T-cell (primary cell): ENCODE results near the gene OR2A1. TPM values are rescaled to one million over a fixed set of nuclear protein-coding genes. Genes with fewer than 3 reads are reported as not detected.
"Not testable (repeated sequence)": the region's sequence is repeated elsewhere in the genome, so short reads cannot be mapped to it uniquely, and the experiment has no call there.

ENCODE experiments used
- ATAC-seq, 4 experiments: fragments of 200-7000 bp in 3 of 4; fragments of 150-1000 bp in 1 of 4; cut with Tn5 transposase; replicated peaks in 1 of 4; 1 replicate in 3 of 4; 2 replicates in 1 of 4; pipeline ENCODE4 v1.10.0; 2021; ENCODE audit warnings: moderate library complexity in 3 of 4, mild to moderate bottlenecking in 2 of 4, moderate number of reproducible peaks in 1 of 4
- CTCF ChIA-PET, 2 donors: fragments of 300-600 bp; sonication (Branson Sonifier 250); formaldehyde crosslinking; loops; one replicate each; lab custom pipeline; 2022; ENCODE audit warnings: antibody characterized with exemption in 2 of 2; lab: Charles Lee
- POLR2A ChIA-PET, 2 donors: fragments of 300-600 bp; sonication (Branson Sonifier 250); formaldehyde crosslinking; loops; one replicate each; lab custom pipeline; 2022; ENCODE audit warnings: antibody characterized with exemption in 2 of 2; lab: Charles Lee
- DNase-seq, 35 experiments: peaks; one replicate each; pipeline versions ENCODE4 v3.0.0 to v3.0.0-alpha.2; 2013 to 2023
- H3K27ac ChIP-seq: one replicate; pipeline ENCODE4 v1.5.1; 2013; ENCODE audit warnings: low read length
- H3K27me3 ChIP-seq, 2 experiments: replicated peaks in 1 of 2; 1 replicate in 1 of 2; 2 replicates in 1 of 2; pipeline versions ENCODE4 v1.6.1 to v1.7.0; 2013; ENCODE audit warnings: low read length in 1 of 2, mixed read lengths in 1 of 2; ENCODE audit not compliant: control insufficient read depth in 2 of 2, insufficient read depth in 2 of 2; ENCODE audit errors: extremely low read depth in 1 of 2
- H3K36me3 ChIP-seq, 2 donors: 1 replicate in 1 of 2; 2 replicates in 1 of 2; pipeline versions ENCODE4 v1.6.1 to v1.7.0; 2013; ENCODE audit warnings: low read length in 1 of 2; ENCODE audit not compliant: control insufficient read depth in 2 of 2, insufficient read depth in 1 of 2; ENCODE audit errors: extremely low read depth in 1 of 2
- H3K4me1 ChIP-seq, 2 experiments: 1 replicate in 1 of 2; 2 replicates in 1 of 2; pipeline versions ENCODE4 v1.6.1 to v1.7.0; 2013; ENCODE audit warnings: low read length in 2 of 2, mixed read lengths in 1 of 2; ENCODE audit not compliant: insufficient read depth in 2 of 2, control insufficient read depth in 1 of 2; ENCODE audit errors: extremely low read depth in 1 of 2
- H3K4me3 ChIP-seq, 2 donors: 1 replicate in 1 of 2; 2 replicates in 1 of 2; pipeline versions ENCODE4 v1.5.1 to v1.7.0; 2013; ENCODE audit warnings: mild to moderate bottlenecking in 2 of 2, low read length in 1 of 2, moderate library complexity in 1 of 2; ENCODE audit not compliant: control insufficient read depth in 1 of 2; ENCODE audit errors: extremely low read depth in 1 of 2
- H3K9me3 ChIP-seq: 2 replicates; pipeline ENCODE4 v1.7.0; 2013
- H3K27ac Mint-ChIP-seq, 2 donors: one replicate each; pipeline ENCODE4 v1.8.0; 2020 to 2021; ENCODE audit warnings: mild to moderate bottlenecking in 2 of 2, mixed read lengths in 2 of 2
- H3K27me3 Mint-ChIP-seq, 2 donors: one replicate each; pipeline ENCODE4 v1.8.0; 2021 to 2022; ENCODE audit warnings: mixed read lengths in 2 of 2
- H3K36me3 Mint-ChIP-seq: one replicate; pipeline ENCODE4 v1.8.0; 2021; ENCODE audit warnings: mixed read lengths
- H3K4me1 Mint-ChIP-seq, 3 donors: one replicate each; pipeline ENCODE4 v1.8.0; 2020 to 2022; ENCODE audit warnings: mixed read lengths in 3 of 3, mild to moderate bottlenecking in 1 of 3
- H3K4me3 Mint-ChIP-seq, 3 donors: one replicate each; pipeline ENCODE4 v1.8.0; 2020 to 2022; ENCODE audit warnings: mild to moderate bottlenecking in 3 of 3, mixed read lengths in 3 of 3, moderate library complexity in 3 of 3
- H3K9me3 Mint-ChIP-seq, 3 donors: one replicate each; pipeline ENCODE4 v1.8.0; 2020 to 2022; ENCODE audit warnings: mixed read lengths in 3 of 3
- WGBS: methylation state at CpG from one replicate; pipeline ENCODE4 v1.1.5; 2013; ENCODE audit warnings: missing lambda C conversion rate; ENCODE audit not compliant: insufficient coverage; 5-methylcytosine and 5-hydroxymethylcytosine counted together
- total RNA-seq, 35 experiments: library from RNA in 6 of 35; stranded (reverse) in 6 of 35; fragments of 120-200 nt in 1 of 35; gene quantifications; one replicate each; pipeline versions ENCODE4 v1.2.1 to v1.2.4 and lab custom pipeline; 2013 to 2026

Gene OR2A1
- total RNA-seq, 5 donors from 2014 or later (not counting 1 experiment from before 2014, with no cell fraction given): not detected

GRCh38 chr7:144321677-144322206 lies 9.5 kb downstream of the OR2A1 start:
- DNase-seq, H3K9me3 ChIP-seq, CTCF ChIA-PET, H3K36me3 ChIP-seq, H3K36me3 Mint-ChIP-seq, H3K27me3 ChIP-seq, ATAC-seq, H3K9me3 Mint-ChIP-seq, H3K27me3 Mint-ChIP-seq, H3K27ac Mint-ChIP-seq, POLR2A ChIA-PET, H3K4me3 ChIP-seq, H3K4me1 ChIP-seq, H3K4me3 Mint-ChIP-seq, H3K4me1 Mint-ChIP-seq, H3K27ac ChIP-seq: not testable (repeated sequence)
- no CpG with 5 or more reads among the region's 3 CpGs for WGBS

- ATAC-seq, CTCF ChIA-PET, H3K36me3 Mint-ChIP-seq, H3K4me3 ChIP-seq, H3K27me3 ChIP-seq, H3K27ac ChIP-seq, H3K9me3 ChIP-seq, H3K4me1 Mint-ChIP-seq, POLR2A ChIA-PET, H3K27me3 Mint-ChIP-seq, H3K27ac Mint-ChIP-seq, H3K36me3 ChIP-seq, H3K4me1 ChIP-seq, H3K4me3 Mint-ChIP-seq, DNase-seq, H3K9me3 Mint-ChIP-seq: not testable (repeated sequence)
- no CpG with 5 or more reads among the region's 4 CpGs for WGBS
These were observed 11.1 kb downstream of the OR2A1 start for GRCh38 chr7:144323359-144323758.

DNA sequence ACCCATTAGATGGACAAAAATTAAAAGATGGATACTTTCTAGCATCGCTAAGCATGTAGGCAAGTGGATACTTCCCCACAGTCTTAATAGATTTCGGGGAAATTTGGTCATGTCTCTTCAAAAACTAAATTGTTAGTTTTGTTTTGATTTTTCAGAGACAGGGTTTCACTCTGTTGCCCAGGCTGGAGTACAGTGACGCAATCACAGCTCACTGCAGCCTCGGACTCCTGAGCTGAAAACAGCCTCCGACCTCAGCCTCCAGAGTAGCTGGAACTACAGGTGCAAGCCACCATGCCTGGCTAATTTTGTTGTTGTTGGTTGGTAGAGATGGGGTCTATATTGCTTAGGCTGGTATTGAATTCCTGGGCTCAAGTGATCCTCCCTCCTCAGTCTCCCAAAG lies 13.6 kb downstream of the OR2A1 start:
- H3K4me3 ChIP-seq, H3K9me3 Mint-ChIP-seq, H3K27ac Mint-ChIP-seq, H3K36me3 ChIP-seq, ATAC-seq, CTCF ChIA-PET, H3K9me3 ChIP-seq, H3K27me3 Mint-ChIP-seq, H3K4me3 Mint-ChIP-seq, H3K4me1 ChIP-seq, H3K27me3 ChIP-seq, POLR2A ChIA-PET, DNase-seq, H3K4me1 Mint-ChIP-seq, H3K27ac ChIP-seq, H3K36me3 Mint-ChIP-seq: not testable (repeated sequence)
- no CpG with 5 or more reads among the region's 5 CpGs for WGBS

DNA sequence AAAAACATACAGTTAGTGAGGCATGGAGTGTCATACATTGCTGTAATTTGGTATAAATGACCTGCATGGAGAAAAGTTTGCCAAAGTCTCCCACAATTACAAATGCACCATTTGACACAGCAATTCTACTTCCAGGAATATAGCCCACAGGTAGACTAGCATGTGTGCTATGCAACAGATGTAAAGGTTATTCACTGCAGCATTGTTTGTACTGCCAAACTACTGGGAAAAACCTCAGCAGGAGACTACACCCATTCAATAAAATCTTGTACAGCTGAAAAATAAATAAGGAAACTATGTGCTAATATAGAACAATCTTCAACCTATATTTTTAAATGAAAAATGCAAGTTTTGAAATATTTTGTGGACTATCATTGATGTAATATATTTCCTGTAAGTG lies 17.8 kb downstream of the OR2A1 start:
- H3K4me3 Mint-ChIP-seq, POLR2A ChIA-PET, H3K27me3 Mint-ChIP-seq, H3K4me1 Mint-ChIP-seq, DNase-seq, CTCF ChIA-PET, H3K4me1 ChIP-seq, H3K9me3 ChIP-seq, H3K36me3 Mint-ChIP-seq, H3K27me3 ChIP-seq, ATAC-seq, H3K27ac ChIP-seq, H3K36me3 ChIP-seq, H3K9me3 Mint-ChIP-seq, H3K27ac Mint-ChIP-seq, H3K4me3 ChIP-seq: not testable (repeated sequence)

GRCh38 chr7:144331221-144331995 lies 19.2 kb downstream of the OR2A1 start:
- H3K27ac Mint-ChIP-seq, H3K36me3 Mint-ChIP-seq, H3K4me1 ChIP-seq, H3K27me3 Mint-ChIP-seq, H3K27ac ChIP-seq, H3K4me3 ChIP-seq, POLR2A ChIA-PET, DNase-seq, H3K4me3 Mint-ChIP-seq, H3K36me3 ChIP-seq, H3K9me3 ChIP-seq, H3K9me3 Mint-ChIP-seq, H3K27me3 ChIP-seq, H3K4me1 Mint-ChIP-seq: not testable (repeated sequence)
- no CpG with 5 or more reads among the region's 9 CpGs for WGBS
- peak in 3 of 4 experiments; percentile 34 to 63 (median 56) for ATAC-seq
- CTCF ChIA-PET: interaction anchor here in 1 of 2 donors (0.7 kb wide), 1 partner anchor 100 kb away, joined by 3 read pairs; no protein-coding TSS in a partner anchor

DNA sequence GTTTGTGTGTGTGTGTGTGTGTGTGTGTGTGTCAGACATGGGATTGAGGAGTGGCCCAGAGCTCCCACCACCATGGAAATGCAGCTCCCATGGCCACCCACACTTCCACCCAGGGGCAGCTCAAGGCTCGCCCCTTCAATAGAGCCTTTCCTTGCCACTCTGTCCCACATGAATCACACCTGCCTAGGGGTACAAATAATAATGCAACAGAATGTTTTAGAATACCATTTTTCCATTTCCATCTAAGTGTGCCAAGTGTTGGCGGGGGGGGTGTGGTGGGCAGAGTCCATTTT lies 19.7 kb downstream of the OR2A1 start:
- ATAC-seq: peak in 1 of 4 experiments; percentile 27
- WGBS: no CpG with 5 or more reads among the region's 2 CpGs
- H3K4me1 ChIP-seq, POLR2A ChIA-PET, H3K27ac ChIP-seq, H3K27me3 Mint-ChIP-seq, H3K4me3 ChIP-seq, H3K9me3 Mint-ChIP-seq, H3K36me3 ChIP-seq, DNase-seq, H3K9me3 ChIP-seq, H3K36me3 Mint-ChIP-seq, H3K27me3 ChIP-seq, H3K4me3 Mint-ChIP-seq, H3K4me1 Mint-ChIP-seq, H3K27ac Mint-ChIP-seq: not testable (repeated sequence)
- CTCF ChIA-PET: interaction anchor here in 1 of 2 donors (0.7 kb wide), 1 partner anchor 99 kb away, joined by 3 read pairs; no protein-coding TSS in a partner anchor

DNA sequence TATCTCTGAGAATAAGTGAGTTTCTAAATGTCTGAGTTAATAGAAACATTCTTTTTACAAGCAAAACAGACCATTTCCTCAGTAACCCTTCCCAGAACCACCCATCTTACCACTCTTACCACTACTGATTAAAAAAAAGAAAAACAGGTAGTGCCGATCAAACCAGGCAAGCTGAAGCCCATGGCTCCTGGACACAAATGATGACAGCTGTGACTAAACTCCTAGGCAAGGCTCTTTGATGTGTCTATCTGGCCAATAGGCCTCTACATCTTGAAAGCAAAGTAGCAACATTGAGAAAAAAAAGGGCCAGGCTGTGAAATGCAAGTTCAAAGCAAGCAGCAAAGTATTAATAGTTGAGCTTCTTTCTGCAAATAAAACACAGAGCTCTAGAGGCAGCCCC lies 36.4 kb downstream of the OR2A1 start:
- WGBS: no CpG with 5 or more reads among the region's 1 CpG
- H3K4me3 ChIP-seq, H3K27ac ChIP-seq, CTCF ChIA-PET, H3K27ac Mint-ChIP-seq, H3K4me1 ChIP-seq, H3K36me3 Mint-ChIP-seq, H3K4me1 Mint-ChIP-seq, H3K27me3 ChIP-seq, H3K9me3 Mint-ChIP-seq, POLR2A ChIA-PET, H3K27me3 Mint-ChIP-seq, H3K4me3 Mint-ChIP-seq, H3K36me3 ChIP-seq, H3K9me3 ChIP-seq, DNase-seq: not testable (repeated sequence)
- peak; percentile 46 to 79 (median 65) for ATAC-seq
